NCI-H1092 (cell line): ENCODE measurements around the gene MAGEC3.
A peak's percentile ranks its signal among the peaks of the same experiment; 100 is the strongest.
"Not testable (repeated sequence)": the region's sequence is repeated elsewhere in the genome, so short reads cannot be mapped to it uniquely, and the experiment has no call there.

Source experiments
- DNase-seq: peaks from one replicate; lab custom pipeline; 2025; lab: John Stamatoyannopoulos, UW

Gene MAGEC3, protein sequence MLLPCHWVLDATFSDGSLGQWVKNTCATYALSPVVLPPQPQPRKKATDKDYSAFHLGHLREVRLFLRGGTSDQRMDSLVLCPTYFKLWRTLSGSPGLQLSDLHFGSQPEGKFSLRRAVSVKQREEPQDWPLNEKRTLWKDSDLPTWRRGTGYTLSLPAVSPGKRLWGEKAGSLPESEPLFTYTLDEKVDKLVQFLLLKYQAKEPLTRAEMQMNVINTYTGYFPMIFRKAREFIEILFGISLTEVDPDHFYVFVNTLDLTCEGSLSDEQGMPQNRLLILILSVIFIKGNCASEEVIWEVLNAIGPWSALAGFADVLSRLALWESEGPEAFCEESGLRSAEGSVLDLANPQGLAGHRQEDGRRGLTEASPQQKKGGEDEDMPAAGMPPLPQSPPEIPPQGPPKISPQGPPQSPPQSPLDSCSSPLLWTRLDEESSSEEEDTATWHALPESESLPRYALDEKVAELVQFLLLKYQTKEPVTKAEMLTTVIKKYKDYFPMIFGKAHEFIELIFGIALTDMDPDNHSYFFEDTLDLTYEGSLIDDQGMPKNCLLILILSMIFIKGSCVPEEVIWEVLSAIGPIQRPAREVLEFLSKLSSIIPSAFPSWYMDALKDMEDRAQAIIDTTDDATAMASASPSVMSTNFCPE

DNA sequence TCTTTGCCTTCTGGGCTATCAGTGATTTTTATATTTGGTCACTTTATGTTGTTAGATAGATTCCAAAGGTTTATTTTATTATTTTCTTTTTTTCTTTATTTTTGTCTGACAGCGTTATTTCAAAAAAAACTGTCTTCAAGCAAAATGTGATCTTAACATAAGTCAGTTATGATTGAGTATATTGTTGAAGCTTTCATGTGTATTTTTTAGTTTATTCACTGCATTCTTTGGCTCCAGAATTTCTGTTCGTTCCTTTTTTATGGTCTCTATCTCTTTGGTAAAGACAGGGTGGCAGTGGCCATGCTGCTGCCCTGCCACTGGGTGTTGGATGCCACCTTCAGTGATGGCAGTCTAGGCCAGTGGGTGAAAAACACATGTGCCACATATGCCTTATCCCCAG is at the start of gene MAGEC3:
Gene MAGEC3 (plus strand): TSS at position 301 of the 400 bp plus-strand sequence. CDS start 0 bp downstream, at position 301.
- DNase-seq = no peak

DNA sequence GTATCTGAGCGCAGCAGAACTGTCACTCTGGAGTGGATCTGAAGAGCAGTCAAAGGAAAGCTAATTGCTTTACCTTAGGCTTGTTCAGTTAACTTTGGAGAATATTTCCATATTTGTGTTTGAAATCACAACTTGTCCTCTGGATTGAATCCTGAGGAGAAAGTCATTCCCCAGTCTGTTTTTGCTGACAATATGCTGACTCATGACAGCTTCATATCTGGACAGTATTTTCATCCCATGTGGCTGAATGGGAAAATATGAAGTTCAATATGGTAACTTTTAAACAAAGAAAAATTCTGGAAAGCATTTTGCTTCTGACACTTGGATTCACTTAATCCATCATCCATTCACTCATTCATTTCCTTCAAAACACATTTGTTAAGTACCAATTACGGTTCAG is 46.3 kb upstream of the MAGEC3 start:
- DNase-seq = no peak

DNA sequence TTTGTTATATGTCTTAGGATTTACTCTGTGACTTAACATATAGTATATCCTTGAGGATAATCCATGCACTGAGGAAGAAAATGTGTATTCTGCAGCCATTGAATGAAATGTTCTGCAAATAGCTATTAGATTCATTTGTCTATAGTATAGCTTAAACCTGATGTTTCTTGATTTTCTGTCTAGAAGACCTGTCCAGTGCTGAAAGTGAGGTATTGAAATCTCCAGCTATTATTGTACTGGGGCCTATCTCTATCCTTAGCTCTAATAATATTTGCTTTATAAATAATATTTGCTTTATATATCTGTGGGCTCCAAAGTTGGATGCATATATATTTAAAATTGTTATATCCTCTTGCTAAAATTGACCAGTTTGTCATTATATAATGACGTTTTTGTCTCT is 26.7 kb upstream of the MAGEC3 start:
- no peak for DNase-seq

DNA sequence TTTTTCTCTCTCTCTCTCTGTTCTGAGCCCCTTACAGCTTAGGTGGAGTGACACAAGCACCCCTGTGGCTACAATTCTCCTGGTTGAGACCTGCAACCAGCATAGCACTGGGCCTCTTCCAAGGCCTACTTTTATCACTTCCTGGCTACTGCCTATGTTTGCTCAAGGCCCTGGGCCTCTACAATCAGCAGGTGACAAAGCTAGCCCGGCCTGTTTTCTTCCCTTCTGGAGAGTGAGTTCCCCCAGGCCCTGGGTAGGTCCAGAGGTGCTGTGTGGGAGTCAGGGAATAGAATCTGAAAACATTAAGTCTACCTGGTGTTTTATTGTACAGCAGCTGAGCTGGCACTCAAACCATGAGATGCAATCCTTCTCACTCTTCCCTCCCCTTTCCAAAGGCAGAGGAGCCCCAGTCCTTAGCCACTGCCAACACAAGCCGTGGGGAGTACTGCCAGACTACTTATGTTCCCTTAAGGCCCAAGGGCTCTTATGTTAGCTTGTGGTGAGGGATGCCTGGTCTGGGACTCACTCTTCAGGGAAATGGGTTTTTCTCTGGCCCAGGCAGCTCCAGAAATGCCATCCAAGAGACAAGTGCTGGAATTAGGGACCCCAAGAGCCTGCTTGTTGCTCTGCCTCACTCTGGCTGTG is 23.8 kb upstream of the MAGEC3 start:
- peak; percentile 14 for DNase-seq

DNA sequence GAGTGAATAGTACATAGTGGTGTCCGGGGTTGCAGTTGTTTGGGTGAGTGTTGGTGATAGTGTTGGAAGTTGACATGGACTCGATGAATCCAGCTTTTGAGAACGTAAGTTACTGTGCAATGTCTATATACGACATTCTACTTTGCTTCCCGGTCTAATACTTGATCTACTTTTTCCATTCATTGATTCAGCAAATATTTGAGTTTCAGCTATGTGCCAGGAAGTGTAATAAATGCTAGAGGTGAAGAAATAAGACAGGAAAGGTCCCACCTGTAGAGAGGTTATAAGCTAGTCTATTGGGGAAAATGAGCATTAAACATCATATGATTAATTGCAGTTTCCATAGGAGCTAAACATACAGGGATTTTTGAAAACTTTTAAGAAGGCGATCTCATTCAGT is 22.2 kb upstream of the MAGEC3 start:
- DNase-seq = no peak

DNA sequence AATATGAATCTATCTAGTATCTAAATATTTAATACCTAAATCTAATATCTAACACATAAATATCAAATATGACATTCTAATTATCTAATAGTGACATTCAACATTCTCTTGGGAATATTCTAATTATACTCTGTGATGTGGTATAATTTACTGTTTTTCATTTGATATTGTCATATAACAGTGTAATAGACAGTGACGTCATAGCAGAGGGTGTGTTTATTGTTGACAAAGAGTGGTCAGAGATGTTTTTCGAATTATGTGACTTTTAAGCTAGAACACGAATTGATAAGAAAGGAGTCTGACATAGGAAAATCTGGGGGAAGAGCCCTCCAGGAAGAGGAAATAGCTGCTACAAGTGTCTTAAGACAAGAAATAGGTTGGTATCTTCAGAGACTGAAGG is 5.9 kb upstream of the MAGEC3 start:
- no peak for DNase-seq

DNA sequence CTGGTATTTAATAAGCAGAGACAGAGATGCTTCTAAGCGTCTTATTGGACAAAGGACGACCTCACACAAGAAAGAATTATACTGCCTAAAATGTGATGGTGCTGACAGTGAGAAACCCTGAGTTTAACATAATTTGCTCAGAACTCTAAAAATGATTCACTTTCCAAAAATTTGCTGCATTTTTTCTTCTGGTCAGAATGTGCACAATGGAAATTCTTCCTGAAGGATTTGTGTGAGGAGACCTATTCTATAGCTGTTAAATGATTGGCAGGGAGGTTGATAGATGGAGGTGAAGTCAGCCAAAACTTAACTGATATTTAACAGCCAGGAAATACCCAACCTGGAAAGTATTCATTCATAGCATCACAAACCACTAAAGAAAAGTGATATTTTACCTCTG is 1.7 kb downstream of the MAGEC3 start:
- no peak for DNase-seq

DNA sequence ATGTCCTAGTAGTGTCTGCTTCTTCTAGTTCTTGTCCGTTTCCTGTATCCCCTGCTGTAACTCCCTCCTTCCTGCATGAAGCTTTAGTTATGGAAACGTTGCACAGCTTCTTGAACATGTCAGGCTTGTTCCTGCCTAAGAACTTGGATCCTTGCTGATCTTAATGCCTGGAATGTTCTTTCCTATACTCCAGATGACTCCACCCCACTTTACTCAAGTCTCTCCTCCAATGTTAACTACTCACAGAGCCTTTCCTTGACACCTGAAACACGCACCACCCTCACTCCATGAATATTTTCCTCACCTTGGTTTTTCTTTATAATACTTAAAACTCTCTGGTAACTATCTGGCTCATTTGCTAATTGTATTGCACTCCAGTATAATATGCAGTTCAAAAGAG is 19.4 kb downstream of the MAGEC3 start:
- no peak for DNase-seq

DNA sequence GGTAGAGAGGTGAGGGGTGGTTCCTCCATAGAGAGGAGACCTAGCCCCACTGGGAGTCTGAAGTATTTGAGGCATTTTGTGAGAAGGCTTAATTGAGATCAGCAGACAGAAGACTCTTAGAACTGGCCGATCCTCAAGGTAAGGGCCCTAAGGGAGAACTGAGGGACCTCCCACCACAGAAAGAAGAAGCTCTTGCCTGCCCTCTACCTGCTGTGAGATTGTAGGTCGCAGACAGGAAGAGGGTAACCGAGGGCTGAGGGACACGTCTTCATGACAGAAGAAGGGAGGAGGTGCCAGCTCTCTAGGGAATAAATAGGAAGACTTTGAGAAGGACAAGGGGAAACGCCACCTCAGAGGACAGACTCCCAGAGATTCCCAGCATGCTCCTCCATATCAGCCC is 41.5 kb downstream of the MAGEC3 start:
- no peak for DNase-seq

DNA sequence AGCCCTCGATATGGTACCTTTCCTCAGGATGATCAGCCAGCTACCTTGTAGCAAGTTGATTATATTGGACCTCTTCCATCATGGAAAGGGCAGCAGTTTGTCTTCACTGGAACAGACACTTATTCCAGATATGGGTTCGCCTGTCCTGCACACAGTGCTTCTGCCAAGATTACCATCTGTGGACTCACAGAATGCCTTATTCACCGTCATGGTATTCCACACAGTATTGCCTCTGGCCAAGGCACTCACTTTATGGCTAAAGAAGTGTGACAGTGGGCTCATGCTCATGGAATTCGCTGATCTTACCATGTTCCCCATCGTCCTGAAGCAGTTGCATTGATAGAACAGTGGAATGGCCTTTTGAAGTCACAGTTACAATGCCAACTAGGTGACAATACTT is 50.7 kb downstream of the MAGEC3 start:
- DNase-seq = not testable (repeated sequence)

DNA sequence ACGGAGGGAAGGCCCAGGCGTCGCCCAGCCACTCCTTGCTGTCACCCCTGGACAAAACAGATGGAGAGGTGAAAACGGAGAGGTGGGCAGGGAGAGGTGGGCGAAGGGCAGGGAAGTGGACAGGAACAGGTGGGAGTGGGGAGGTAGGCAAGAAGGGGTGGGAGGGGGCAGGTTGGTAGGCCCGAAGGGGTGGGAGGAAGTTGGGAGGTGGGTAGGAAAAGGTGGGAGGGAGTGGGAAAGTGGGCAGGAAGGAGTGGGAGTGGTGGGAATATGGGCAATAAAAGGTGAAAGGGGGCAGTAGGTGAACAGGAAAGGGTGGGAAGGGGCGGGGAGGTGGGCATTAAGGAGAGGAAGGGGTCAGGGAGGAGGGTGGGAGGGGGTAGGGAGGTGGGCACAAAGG is 56.6 kb downstream of the MAGEC3 start:
- DNase-seq = no peak

DNA sequence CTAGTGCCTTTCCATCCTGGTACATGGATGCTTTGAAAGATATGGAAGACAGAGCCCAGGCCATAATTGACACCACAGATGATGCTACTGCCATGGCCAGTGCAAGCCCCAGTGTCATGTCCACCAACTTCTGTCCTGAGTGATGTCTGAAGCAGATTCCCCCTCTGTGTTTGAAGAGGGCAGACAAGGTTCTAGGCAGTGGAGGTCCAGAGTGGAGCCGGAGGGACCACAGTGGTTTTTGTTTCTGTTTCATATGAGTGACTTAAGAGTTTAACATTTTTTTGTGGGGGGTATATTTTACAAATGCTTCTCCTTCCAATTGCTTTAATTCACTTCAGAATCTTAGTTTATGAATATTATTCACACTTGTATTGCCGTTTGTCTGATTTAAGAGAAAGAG is 59.6 kb downstream of the MAGEC3 start:
- DNase-seq = no peak

DNA sequence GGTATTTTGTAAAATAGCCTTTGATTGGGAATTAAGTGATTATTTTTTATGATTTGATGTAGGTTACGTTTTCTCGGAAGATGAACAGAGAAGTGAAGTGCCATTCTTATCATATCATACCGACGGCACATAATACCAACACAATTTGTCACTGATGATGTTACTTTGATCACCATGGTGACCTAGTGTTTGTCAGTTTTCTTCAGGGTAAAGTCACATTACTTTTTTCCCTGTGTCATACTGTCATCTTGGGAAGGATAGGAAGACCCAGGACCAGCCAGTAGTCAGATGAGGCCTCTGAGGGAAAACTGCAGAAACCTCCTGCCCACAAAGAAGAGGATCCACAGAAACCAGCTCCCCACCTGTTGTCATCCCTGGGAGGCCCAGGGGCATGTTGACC is 64.2 kb downstream of the MAGEC3 start:
- no peak for DNase-seq

DNA sequence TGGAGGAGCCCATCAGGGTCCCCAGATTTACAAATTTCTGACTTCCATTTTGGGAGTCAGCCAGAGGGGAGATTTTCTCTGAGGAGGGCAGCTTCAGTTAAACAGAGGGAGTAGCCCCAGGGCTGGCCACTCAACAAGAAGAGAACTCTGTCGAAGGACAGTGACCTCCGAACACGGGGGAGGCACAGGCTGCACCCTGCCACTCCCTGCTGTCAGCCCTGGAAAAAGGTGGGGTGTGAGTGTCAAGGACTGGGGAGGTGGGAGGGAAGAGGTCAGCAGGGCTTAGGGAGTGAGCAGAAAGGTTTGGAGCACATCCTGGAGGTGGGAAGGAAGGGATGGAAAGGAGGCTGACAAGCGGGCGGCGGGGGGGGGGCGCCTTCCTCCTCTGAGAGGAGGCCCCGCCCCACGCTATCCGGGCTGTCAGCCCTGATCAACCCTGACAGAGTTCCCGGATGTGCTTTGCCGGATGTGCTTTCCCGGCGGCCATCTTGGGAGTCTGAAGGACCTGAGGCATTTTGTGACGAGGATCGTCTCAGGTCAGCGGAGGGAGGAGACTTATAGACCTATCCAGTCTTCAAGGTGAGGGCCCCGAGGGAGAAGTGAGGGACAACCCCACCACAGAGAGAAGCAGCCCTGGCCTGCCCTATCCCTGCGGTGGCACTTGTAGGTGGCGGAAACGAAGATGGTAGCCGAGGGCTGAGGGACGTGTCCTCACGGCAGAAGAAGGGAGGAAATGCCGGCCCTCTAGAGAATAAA is 65.5 kb downstream of the MAGEC3 start, which contains the start of gene MAGEC1:
Gene MAGEC1 (plus strand): TSS at position 495 of the 756 bp plus-strand sequence. CDS start 1,179 bp downstream, outside the sequence.
- DNase-seq = peak; percentile 75

DNA sequence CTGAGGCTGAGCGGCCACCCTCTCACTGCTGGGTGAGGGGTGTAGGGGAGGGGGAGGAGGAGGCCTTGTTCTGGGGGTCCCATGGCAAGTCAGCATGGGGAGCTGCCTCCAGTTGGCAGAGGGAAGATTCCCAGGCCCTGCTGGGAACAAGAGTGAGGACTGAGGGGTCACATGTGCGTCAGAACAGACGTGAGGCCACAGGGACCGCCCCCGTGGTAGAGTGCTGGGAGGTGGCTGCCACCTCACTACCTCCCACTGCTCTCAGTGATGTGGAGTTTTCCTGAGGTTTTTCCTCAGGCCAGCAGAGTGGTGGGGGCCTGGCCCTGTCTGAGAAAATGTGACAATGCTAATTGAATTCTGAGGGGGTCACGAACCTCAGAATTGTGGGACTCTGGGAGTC is 66.1 kb downstream of the MAGEC3 start:
- DNase-seq = no peak

DNA sequence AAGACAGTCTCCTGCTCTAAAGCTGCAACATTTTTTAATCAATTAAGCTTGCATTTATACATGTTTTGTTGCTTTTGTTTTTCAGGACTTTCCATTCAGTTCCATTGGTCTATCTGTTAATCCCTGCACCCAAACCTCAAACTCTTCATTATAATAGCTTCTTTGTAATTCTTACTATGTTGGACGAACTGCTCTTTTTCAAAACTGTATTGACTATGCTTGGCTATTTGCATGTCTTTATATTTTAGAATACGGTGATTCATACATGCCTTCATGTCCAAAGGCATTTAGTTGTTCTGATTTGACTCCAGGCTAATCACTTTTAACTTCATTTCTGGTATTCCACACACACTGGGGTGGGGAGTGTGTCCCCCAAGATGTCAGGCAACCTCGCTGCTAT is 79.7 kb downstream of the MAGEC3 start:
- no peak for DNase-seq

DNA sequence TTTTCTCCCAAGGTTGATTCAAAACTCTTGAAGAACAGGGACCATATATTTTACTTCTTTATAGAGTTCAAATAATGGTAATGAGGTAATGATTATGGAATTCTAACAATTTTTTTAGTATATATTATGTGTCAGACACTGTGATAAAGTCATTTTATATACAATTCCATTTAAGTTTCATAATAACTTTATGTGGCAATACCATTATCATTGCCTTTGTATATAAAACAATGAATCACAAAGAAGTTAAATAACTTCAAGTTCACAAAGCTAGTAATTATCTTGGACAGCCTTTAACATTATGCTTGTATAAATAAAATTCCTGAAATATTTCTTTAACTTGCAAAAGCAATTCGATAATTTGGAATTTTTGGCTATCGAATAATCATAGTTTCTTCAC is 86.2 kb downstream of the MAGEC3 start:
- no peak for DNase-seq

DNA sequence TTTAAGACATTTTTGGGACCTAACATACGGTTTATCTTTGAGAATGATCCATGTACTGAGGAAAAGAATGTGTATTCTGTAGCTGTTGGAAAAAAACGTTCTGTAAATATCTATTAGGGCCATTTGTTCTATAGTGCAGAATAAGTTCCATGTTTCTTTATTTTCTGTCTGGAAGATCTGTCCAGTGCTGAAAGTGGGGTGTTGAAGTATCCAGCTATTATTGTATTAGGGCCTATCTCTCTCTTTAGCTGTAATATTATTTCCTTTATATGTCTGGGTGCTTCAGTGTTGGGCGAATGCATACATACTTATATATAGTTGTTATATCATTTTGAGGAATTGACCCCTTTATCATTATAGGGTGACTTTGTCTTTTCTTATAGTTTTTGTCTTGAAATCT is 90.3 kb downstream of the MAGEC3 start:
- no peak for DNase-seq

DNA sequence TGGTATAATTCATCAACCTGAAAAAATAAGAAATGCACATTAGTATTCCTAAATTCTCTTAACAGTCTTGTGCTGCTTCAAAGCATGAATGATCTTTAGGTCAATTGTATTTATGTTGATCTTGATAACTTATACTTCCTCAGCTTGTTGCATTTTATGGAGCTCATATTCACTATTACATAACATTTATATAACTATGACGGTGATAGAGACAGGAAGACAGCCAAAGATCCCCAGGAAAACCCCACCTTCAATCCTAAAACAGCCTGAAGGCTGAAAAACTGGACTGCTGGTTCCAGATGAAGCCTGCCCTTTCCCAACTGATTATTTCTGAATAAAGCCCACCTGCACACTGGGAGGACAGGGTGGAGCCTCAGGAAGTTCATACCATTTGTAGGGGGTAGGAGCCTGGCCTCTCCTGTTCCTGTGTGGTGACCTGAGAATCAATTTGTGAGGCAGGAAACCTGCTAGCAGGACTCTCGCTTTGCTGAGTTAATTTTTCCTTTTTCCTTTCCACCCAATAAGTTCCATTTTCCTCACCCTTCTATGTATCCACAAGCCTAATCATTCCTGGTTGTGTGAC is 96.0 kb downstream of the MAGEC3 start:
- no peak for DNase-seq

DNA sequence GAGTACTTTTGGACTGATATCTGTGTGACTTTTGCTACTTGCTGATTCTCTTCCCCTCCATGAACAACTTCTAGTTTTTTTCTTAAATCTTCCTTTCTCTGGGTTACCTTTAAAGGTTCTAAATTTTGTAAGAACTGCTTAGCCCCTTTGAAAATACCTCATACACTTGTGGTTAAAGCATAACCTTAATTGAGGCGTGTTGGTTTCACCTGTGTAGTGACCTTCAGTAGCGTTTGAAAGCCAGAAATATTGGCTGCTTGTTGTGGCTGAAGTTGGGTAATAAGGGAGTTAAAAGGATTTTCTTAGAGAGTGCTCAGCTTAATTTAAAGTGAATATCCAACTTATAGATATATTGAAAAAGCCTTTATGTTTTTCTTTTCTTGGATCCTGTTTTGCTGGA is 97.5 kb downstream of the MAGEC3 start:
- DNase-seq = no peak

DNA sequence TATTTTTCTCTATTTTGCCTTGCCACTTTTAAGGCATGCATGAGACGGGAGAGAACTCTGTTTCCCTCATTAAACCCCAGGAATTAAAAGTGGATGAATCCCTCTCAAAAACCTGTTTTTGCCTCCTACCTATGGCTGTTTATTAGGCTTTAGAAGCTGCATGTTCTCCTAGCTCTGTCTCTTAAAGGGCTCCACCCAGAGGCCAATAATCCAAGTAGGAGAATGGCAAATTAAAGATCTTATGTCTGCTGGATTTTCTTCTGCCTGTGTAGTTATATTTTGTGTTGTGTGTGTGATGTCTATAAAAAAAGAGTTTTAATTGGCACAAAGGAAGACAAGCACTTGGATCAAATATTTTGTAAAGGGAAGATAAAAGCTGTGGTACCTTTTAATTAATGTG is 98.0 kb downstream of the MAGEC3 start:
- DNase-seq = no peak

DNA sequence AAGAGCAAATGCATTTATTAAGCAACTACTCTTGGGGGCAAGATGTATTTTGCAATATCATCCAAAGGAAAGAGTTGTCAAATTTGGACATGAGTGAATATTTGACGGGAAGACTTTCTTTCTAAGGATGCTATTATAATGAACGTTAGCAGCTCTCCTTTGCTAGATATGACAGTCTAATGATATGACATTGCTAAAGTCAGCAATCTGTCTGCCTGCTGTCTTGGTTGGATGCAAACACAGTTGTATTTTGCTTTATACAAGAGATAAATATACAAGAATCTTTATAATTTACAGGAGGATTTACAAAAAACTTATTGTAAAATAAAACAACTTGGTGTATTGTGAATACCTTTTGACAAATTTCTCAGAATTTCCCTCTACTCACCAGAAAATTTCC is 103.1 kb downstream of the MAGEC3 start:
- no peak for DNase-seq
